ENCODE measurements around the gene RLN2.

Gene RLN2

DNA sequence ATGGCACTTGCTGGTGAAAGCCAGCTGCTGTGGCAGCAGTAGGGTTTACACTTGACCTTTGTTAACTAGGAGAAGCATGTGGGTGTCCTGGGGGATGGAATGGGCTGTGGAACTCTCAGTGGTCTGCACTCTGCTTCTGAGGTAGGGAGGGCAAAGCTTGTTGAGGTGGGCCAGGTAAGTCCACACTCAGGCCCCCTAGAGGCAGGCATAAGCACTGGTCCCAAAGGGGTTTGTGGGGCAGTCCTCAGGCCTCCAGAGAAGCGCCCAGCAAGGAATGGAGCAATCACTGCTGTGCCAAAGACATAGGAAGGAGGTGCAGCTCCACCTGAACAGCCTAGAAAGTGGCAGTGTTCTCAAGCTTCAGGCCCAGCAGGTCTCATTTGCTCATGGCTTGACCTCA lies 38.6 kb downstream of the RLN2 start:
- no peak for DNase-seq

DNA sequence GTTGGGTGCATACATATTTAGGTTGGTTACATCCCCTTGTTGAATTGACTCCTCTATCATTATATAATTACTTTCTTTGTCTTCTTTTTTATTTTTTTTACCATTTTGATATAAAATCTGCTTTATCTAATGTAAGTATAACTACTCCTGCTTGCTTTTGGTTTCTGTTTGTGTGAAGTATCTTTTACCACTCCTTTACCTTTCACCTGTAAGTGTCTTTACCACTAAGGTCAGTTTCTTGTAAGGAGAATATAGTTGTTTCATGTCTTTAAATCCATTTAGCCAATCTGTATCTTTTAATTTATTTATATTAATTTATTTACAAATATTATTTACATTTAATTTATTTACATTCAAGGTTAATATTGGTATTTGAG lies 40.3 kb downstream of the RLN2 start:
- DNase-seq: no peak

DNA sequence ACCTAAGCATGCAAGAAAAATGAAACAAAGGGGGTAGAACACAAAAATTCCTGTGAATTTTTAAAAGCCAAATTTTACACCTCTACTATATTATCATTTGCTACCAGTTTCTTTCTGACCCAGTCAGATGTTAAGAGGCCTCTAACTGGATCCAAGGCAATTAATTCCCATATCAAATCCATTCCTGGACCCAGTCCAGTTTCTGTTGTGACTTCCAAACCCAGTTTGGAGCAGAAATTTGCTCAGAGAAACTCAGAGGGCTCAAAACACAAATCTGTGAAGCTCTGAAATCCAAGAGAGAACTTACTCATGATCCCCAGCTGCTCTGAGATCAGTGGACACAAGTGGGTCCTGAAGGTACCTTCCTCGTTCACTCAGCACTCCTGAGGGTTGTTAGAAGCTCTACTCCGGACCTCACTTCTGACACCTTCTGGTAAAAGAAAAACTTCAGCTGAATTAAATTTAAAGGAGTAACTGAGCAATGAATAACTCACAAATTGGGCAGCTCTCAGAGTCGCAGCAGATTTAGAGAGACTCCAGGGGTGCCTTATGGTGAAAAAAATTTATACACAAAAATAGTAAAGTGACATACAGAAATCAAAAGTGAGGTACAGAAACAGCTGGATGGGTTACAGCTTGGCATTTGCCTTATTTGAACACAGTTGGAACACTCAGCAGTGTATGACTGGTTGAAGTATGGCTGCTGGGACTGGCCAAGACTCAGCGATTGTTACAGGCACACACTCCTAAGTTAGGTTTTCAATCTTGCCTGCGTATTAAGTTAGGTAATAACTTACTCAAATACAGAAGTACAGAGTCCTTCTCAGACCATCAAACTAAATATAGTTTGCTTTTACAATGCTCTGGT lies 40.9 kb downstream of the RLN2 start:
- peak in 1 of 2 experiments; percentile 38 for DNase-seq

Measured in NCI-H524 (cell line).